Suprapubic skin (tissue), 4 donors: ENCODE results near the gene NHSL2. TPM values are rescaled to one million over a fixed set of nuclear protein-coding genes. Genes with fewer than 3 reads are reported as not detected.

Source experiments
- DNase-seq, 2 donors: peaks; one replicate each; pipeline ENCODE4 v3.0.0-alpha.2; 2019; ENCODE audit warnings: low spot score in 2 of 2
- H3K27ac ChIP-seq: fragments of 200-600 bp; sonication (generic); one replicate; pipeline ENCODE4 v1.5.1; 2019
- H3K27me3 ChIP-seq: fragments of 200-600 bp; sonication (generic); one replicate; pipeline ENCODE4 v1.5.1; 2019
- H3K36me3 ChIP-seq: fragments of 200-600 bp; sonication (generic); one replicate; pipeline ENCODE4 v1.5.1; 2019
- H3K4me1 ChIP-seq: fragments of 200-600 bp; sonication (generic); one replicate; pipeline ENCODE4 v1.5.1; 2019
- H3K4me3 ChIP-seq: fragments of 200-600 bp; sonication (generic); one replicate; pipeline ENCODE4 v1.5.1; 2019; ENCODE audit warnings: mild to moderate bottlenecking
- H3K9me3 ChIP-seq: fragments of 200-600 bp; sonication (generic); one replicate; pipeline ENCODE4 v1.5.1; 2019
- CTCF ChIP-seq, 2 donors: fragments of 200-600 bp in 1 of 2; fragments of 450-650 bp in 1 of 2; sonication (generic) in 1 of 2; IDR thresholded peaks; one replicate each; pipeline ENCODE4 v1.5.1; 2016 to 2019; ENCODE audit warnings: antibody characterized with exemption in 2 of 2, mild to moderate bottlenecking in 1 of 2, moderate library complexity in 1 of 2
- EP300 ChIP-seq: sonication (generic); formaldehyde crosslinking; IDR thresholded peaks from one replicate; pipeline ENCODE4 v1.6.1; 2017; ENCODE audit warnings: antibody characterized with exemption
- POLR2A ChIP-seq, 2 donors: fragments of 450-650 bp; IDR thresholded peaks; one replicate each; pipeline ENCODE4 v1.6.1; 2017; ENCODE audit warnings: antibody characterized with exemption in 2 of 2, mild to moderate bottlenecking in 2 of 2, moderate library complexity in 2 of 2
- POLR2AphosphoS5 ChIP-seq, 3 donors: sonication (generic); formaldehyde crosslinking; IDR thresholded peaks; one replicate each; pipeline ENCODE4 v1.6.1; 2017; ENCODE audit warnings: antibody characterized with exemption in 3 of 3
- WGBS: methylation state at CpG from one replicate; pipeline ENCODE4 v1.1.5; 2018; 5-methylcytosine and 5-hydroxymethylcytosine counted together
- total RNA-seq, 4 donors: library from RNA; depleted of rRNA; stranded (reverse); fragments of >200 nt; gene quantifications; one replicate each; pipeline ENCODE4 v1.1.0, GENCODE V29; 2016

NHSL2 gene
- total RNA-seq, 4 donors from 2014 or later: 2.0 to 4.7 (median 3.0) TPM

GRCh38 chrX:71936632-71937031, 26.0 kb downstream of the NHSL2 start:
- Histone ChIP-seq H3K9me3 (no peaks in the 10 kb centered on the region), H3K27me3 (no peaks in the 10 kb centered on the region), H3K27ac (no peak overlapping the region), H3K4me3 (no peak overlapping the region), H3K4me1 (no peaks in the 10 kb centered on the region), H3K36me3 (no peaks in the 10 kb centered on the region)
- WGBS: 48% methylated on average over 1 of the region's 1 CpG
- DNase-seq: no peak
- no peak for TF ChIP-seq POLR2A (IDR thresholded peaks at IDR 0.05)
- no peak for TF ChIP-seq POLR2AphosphoS5 (IDR thresholded peaks at IDR 0.05)
- TF ChIP-seq CTCF (IDR thresholded peaks at IDR 0.05): no peak
- TF ChIP-seq EP300: no peak

DNA sequence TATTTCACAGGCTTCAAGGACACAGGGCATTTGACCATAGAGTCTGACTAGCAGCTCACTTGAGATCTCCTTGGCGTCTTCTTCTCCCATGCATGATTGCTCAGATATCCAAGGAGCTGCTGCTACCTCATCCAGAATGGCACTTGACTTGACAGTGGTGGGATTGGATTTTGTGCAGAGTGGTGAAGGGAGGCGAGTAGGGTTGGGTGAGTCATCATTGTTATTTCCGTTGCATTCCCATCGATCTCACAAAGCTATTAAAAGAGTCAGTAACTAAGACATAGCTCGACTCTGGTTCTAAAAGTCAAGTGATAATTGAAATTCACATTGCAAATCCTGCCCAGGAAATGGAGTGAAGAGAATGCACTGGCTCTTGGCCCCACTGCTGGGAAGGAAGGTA, 27.7 kb downstream of the NHSL2 start:
- no peaks in the 10 kb centered on the region for H3K4me1 ChIP-seq
- H3K9me3 ChIP-seq: no peaks in the 10 kb centered on the region
- H3K4me3 ChIP-seq: no peak overlapping the region
- WGBS: 72% methylated on average over 5 of the region's 5 CpGs
- TF ChIP-seq POLR2AphosphoS5 (IDR thresholded peaks at IDR 0.05): no peak
- no peak for TF ChIP-seq EP300
- no peak for TF ChIP-seq CTCF (IDR thresholded peaks at IDR 0.05)
- no peak for TF ChIP-seq POLR2A (IDR thresholded peaks at IDR 0.05)
- H3K27ac ChIP-seq: no peak overlapping the region
- no peak for DNase-seq
- H3K36me3 ChIP-seq: no peaks in the 10 kb centered on the region
- no peaks in the 10 kb centered on the region for H3K27me3 ChIP-seq

- Histone ChIP-seq H3K4me3 (no peak overlapping the region), H3K9me3 (no peaks in the 10 kb centered on the region), H3K4me1 (no peaks in the 10 kb centered on the region), H3K27me3 (no peaks in the 10 kb centered on the region), H3K27ac (no peak overlapping the region), H3K36me3 (no peaks in the 10 kb centered on the region)
- DNase-seq: no peak
- WGBS: 89% methylated on average over 1 of the region's 1 CpG
- TF ChIP-seq POLR2AphosphoS5 (IDR thresholded peaks at IDR 0.05) (no peak), POLR2A (IDR thresholded peaks at IDR 0.05) (no peak), CTCF (IDR thresholded peaks at IDR 0.05) (no peak), EP300 (no peak)
Observed at GRCh38 chrX:71941145-71941544, 30.5 kb downstream of the NHSL2 start.

GRCh38 chrX:71941776-71942175, 31.1 kb downstream of the NHSL2 start:
- no peaks in the 10 kb centered on the region for H3K36me3 ChIP-seq
- H3K4me3 ChIP-seq: no peak overlapping the region
- WGBS: 25% methylated on average over 2 of the region's 3 CpGs
- no peak overlapping the region for H3K27ac ChIP-seq
- no peaks in the 10 kb centered on the region for H3K9me3 ChIP-seq
- TF ChIP-seq EP300 (no peak), POLR2A (IDR thresholded peaks at IDR 0.05) (no peak), CTCF (IDR thresholded peaks at IDR 0.05) (no peak), POLR2AphosphoS5 (IDR thresholded peaks at IDR 0.05) (no peak)
- no peaks in the 10 kb centered on the region for H3K27me3 ChIP-seq
- H3K4me1 ChIP-seq: no peaks in the 10 kb centered on the region
- no peak for DNase-seq

DNA sequence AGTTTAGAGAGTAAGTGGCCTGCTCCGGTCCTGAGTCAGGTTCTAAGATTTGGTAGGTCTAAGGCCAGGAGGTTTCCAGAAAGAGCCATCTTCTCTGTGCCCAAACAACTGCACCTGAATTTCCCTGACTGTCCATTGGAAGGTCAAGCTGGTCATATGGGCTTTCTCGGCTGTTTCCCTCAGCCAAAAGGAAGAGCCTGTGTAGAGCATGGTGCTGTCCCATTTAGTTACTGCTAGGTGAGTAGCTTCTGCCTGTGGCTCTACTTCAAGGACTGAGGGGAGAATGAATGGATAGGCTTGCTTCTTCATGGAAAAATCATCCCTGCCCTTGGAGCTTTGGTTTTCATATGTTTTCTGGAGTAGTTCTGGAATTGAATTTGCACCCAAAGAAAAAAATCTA, 33.7 kb downstream of the NHSL2 start:
- H3K27me3 ChIP-seq: no peaks in the 10 kb centered on the region
- no peak for DNase-seq
- H3K27ac ChIP-seq: no peak overlapping the region
- no peaks in the 10 kb centered on the region for H3K36me3 ChIP-seq
- 75% methylated on average over 2 of the region's 2 CpGs for WGBS
- H3K4me3 ChIP-seq: no peak overlapping the region
- no peak for TF ChIP-seq EP300
- no peak for TF ChIP-seq POLR2A (IDR thresholded peaks at IDR 0.05)
- TF ChIP-seq CTCF (IDR thresholded peaks at IDR 0.05): no peak
- TF ChIP-seq POLR2AphosphoS5 (IDR thresholded peaks at IDR 0.05): no peak
- H3K9me3 ChIP-seq: no peaks in the 10 kb centered on the region
- H3K4me1 ChIP-seq: no peaks in the 10 kb centered on the region
